Adrenal gland (tissue), 5 donors: ENCODE measurements around the gene MNX1.

Source experiments
- CTCF ChIP-seq, 6 experiments: fragments of 450-650 bp in 4 of 6; fragments of 200-600 bp in 2 of 6; sonication (generic) in 1 of 6; IDR thresholded peaks; 1 replicate in 5 of 6; 2 replicates in 1 of 6; pipeline versions ENCODE4 v1.5.1 to v1.8.0; 2016 to 2021; ENCODE audit warnings: antibody characterized with exemption in 6 of 6, mild to moderate bottlenecking in 2 of 6, moderate library complexity in 1 of 6
- POLR2A ChIP-seq, 2 donors: fragments of 450-650 bp; IDR thresholded peaks; one replicate each; pipeline ENCODE4 v1.6.1; 2017; ENCODE audit warnings: antibody characterized with exemption in 2 of 2, mild to moderate bottlenecking in 2 of 2, moderate library complexity in 1 of 2
- donor health status: DM: no; HTN: no; CAD: no.

- TF ChIP-seq CTCF (IDR thresholded peaks at IDR 0.05) (no peak), POLR2A (IDR thresholded peaks at IDR 0.05) (no peak)
Measured at GRCh38 chr7:156963472-156963871, 47.0 kb downstream of the MNX1 start.
